EH (cell line): ENCODE data around the gene GPR65.
A peak's percentile ranks its signal among the peaks of the same experiment; 100 is the strongest.
"Not testable (repeated sequence)": the region's sequence is repeated elsewhere in the genome, so short reads cannot be mapped to it uniquely, and the experiment has no call there.

ENCODE experiments used
- DNase-seq: peaks from one replicate; pipeline ENCODE4 v3.0.0-alpha.2; 2015; ENCODE audit warnings: low read depth

Gene GPR65

DNA sequence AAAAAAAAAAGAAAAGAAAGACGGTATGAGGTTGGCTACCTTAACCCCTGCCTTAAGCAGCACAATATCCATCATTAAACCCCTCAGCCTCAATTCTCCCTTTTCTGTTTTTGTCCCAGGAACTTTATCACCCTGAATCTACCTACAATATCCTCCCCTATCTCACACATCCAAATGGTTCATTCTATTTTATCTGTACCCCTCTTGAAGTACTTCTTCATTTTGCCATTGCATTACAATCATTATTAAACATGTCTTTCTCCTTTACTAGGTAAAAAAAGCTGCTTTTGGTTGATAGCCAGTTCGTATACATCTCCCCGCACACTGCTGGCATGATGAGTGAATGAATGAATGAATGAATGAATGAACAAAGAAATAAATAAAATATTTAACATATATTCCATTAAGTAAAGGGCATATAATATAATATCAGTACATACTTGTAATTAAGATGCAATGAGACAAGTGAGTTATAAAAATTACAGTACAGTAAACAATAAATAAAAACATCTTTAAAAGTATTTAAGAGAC is 364 bp upstream of the GPR65 start:
- DNase-seq, result no peak

DNA sequence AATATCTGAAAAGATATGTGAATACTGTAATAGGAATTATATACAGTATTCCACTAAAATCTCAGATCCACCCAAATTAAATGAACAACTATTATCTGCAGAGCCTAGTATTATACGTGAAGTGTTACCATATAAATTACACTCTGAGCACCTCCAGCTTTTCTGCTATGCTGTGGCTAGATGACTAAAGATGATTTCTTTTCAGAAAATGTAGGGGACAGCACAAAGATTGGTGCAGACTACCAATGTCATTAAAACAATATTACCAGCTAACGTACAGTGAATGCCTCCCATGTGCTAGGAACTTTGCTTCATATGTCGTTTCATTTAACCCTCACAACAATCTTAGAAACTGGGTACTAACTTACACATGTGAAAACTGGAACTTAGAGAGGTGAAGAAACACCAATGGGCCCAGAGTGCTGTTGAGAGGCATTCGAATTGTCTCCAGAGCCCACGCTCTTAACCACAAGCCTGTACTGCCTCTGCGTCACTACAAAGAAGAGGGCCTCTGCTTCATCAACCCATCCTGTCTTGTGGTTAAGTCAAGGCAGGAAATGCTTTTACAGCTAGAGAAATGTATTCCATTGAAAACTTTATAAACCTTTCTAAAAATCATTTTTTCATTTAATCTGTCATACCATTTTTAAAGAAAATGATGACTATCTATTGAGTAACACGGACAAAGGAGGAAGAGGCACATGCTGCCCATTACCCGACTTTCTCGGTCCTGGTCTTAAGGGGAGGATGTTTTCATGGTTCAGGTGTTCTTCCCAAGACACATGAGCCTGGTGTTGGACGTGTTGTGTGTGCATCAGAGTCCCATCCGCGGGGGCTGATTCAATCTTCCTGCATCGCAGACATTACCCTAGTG is 1.3 kb downstream of the GPR65 start:
- no peak for DNase-seq

DNA sequence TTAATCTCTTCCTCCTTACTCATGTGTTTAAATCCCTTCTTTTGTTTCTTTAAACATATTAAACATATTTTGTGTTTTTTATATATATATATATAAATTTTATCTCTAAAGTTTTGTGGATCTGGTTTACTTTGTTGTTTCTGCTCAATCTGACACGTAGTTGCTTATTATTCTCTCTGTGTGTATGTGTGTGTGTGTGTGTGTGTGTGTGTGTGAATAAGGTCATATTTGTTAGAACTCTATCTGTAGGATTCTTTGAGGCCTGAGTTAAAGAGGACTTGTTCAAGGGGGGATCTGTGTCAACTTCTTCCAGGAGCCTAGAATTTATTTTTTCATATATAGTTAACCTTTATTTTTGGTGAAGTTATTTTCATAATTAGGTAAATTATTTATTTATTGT is 2.7 kb downstream of the GPR65 start:
- DNase-seq, result no peak

DNA sequence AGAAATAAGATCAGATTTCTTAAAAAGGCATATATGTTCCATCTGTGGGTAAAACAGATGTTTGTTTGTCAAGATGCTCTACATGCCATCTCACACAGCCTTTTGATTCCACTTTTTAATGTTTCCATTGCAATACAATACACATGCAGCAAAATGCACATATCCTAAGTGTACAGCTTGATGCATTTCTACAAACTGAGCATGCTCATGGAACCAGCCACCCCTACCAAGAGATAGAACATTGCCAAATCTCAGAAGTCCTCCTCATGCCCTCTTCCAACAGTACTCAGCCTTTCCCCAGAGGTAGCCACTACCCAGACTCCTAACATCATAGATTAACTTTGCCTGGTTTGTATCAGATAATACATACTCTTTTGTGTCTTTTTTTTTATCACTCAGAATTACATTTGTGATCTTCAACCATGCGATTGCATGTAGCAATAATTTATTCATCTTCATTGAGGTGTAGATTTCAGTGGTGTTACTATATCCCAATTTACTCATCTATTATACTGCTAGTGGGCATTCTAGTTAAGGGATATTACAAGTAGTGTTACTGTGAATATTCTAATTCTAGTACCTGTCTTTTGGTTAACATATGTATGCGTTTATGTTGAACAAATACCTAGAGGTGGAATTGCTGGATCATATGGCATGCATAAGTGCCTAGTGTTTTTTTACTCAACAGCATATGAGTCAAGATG is 3.3 kb downstream of the GPR65 start:
- DNase-seq, result no peak

DNA sequence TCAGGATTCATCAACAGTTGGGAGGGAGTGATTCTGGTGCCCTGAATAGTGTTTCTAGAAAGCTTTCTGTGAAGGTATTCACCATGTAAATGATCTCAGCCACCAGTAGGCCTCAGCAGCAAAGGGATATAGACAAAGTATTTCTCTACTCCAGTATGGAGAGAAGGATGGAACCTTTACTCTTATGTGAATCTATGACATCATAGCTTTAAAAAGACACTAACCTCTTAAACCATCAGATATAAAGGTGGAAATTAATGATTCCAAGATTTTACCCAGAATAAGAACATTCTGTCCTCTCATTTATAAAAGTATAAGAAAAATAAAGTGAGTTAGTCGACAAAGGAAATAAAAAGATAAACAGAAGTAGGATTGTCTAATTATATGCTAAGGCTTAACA is 4.6 kb downstream of the GPR65 start:
- no peak for DNase-seq

DNA sequence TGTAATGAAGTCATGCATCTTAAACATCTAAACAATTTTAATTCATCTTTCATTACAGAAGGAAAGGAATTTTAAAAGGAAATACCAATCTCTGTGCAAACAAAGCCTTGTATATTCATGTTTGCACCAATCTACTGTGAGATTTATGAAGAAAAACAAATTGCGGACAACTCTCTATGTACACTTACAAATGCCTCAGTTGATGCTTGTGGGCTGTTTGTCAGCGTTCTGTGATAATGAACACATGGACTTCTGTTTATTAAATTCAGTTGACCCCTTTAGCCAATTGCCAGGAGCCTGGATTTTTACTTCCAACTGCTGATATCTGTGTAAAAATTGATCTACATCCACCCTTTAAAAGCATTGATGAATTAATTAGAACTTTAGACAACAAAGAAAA is 5.4 kb downstream of the GPR65 start:
- peak; percentile 3 for DNase-seq

DNA sequence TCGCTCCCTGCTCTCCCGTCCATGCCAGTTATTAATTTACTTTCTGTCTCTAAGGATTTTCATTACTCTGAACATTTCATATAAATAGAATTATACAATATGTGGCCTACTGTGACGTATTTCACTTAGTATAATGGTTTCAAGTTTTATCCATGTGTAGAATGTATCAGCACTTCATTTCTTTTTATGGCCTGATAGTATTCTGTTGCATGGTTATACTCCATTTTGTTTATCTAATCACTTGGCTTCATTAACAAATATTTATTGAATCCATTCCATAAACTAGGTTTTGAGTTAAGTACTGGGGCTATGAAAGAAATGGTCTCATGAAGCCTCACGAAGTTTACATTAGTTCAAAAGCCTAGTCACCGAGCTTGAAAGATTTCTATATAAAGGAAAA is 7.6 kb downstream of the GPR65 start:
- no peak for DNase-seq

DNA sequence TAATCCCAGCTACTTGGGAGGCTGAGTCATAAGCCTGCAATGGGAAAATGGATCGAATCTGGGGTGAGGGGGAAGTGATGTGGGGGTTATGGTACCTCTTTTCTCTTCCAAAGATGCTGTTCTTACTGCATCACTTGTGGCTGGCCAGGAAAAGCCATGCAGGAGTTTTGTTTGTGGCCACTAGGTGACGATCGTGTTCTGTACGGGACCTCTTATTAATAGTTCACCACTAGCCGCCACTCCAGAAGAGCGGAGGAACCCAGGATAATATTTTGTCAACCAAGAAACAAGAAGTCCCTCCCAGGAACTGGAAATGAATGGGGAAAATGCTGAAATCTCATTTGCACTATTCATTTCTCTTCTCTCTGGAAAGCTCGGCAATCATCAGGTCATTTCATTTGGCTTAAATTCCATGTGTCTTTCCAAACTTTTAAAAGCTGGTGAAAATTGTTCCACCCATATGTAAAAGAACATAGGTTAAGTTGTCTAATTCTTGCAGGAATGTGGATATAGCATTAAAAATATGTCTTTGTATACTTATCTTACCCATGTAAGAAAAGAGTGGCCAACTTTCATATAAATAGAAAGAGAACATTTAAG is 8.9 kb downstream of the GPR65 start:
- peak; percentile 72 for DNase-seq

DNA sequence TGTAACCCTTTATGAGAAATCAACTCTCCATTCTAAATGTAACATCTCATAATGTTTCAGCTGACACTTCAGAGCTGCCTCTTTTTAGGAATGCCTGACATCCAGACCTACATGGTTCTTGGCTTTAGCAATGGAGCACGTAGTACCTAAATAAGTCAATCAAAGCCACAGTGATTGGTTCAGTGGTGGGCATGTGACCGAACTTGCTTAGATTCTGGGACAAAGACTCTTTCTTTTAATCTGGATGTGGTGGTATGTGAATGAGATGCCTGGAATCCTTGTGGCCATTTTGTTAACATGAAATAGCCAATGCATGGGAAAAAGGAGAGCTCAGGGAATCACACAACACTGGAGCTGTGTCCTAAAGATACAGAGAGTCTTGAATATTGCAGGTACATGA is 11.8 kb downstream of the GPR65 start:
- DNase-seq, result no peak

DNA sequence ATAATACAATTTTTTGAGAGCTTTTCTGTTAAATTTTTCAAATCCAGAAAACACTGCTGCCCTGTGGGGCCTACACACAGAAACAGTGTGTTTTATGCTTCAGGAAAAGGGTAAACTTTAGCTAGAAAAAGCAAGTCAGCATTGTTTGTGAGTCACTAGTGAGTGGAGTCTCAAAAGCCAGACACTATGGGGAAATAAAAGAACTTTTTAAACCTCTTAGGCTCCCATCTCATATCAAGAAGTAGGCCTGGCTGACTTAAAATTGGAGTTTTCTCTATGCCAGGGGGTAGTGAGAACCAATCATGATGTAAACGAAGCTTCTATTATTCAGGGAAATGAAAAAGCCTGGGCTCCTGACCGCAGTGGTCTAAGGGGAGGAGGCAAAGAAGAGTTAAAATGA is 12.6 kb downstream of the GPR65 start:
- DNase-seq, result no peak

DNA sequence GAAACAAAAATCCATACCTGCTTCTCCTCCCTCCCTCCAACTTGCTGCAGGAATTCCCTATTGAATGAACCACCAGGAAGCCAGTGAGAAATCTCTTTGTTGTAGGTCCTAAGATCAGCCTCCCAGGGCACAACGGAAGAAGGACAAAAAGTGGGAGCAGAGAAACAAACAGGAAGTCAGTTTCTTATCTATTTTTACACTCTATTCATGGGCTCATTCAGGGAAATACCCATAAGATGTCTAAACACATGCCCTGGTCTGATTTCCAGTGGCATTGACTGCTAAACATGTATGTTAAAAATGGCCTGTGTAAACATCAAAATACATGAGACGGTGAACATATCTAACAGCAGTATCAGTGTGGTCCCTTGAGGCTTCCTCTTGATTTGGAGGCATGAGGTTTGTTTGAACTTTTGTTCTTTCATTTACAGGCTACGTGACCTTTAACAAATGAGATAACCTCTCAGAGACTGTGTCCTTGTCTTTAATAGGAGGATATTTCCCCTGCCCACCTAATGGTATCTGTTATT is 18.8 kb downstream of the GPR65 start:
- DNase-seq, result no peak

DNA sequence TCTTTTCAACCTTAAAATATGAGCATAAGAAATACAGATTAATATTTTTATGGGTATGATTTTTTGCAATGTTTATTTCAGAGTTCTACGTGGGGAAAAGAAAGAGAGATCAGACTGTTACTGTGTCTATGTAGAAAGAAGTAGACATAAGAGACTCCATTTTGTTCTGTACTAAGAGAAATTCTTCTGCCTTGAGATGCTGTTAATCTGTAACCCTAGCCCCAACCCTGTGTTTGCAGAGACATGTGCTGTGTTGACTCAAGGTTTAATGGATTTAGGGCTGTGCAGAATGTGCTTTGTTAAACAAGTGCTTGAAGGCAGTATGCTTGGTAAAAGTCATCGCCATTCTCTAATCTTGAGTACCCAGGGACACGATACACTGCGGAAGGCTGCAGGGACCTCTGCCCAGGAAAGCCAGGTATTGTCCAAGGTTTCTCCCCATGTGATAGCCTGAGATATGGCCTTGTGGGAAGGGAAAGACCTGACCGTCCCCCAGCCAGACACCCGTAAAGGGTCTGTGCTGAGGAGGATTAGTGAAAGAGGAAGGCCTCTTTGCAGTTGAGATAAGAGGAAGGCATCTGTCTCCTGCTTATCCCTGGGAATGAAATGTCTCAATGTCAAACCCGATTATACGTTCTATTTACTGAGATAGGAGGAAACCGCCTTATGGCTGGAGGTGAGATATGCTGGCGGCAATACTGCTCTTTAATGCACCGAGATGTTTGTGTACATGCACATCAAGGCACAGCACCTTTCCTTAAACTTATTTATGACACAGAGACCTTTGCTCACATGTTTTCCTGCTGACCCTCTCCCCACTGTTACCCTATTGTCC is 19.5 kb downstream of the GPR65 start:
- DNase-seq, result not testable (repeated sequence)

DNA sequence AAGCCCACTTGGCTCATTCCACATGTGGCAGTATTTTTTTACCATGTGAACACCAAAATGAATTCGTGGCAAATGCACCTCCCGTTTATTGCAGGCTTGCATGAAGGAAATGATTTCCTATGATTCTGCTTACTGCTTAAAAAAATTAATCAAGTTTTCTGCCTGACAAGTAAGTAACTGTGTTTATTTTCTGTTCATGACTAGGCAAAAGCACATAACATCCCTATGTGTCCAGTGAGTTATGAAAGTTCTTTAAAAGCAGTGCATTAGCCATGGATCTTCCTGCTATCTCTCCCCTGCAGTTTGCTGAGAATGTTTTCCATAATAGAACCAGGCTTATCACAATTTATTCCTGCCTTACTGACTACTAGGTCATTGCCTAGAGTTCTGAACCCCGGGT is 20.4 kb downstream of the GPR65 start:
- no peak for DNase-seq

DNA sequence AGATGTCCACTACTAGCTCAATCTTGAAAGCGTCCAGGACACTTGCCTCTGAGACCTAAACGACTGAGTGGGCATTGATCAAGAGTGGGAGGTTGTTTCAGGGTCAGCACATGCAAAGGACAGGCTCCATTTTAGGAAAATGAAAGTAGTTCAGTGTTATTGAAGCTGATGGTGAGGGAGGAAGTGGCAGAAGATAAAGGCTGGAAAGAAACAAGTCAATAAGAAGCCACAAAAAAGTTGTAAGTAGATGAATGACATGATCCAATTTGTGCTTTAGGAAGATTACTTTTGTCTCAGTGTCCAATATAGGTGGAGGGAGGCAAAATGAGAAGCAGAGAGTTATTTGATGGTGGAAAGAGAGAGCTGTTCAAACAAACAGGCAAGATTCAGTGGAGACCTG is 22.0 kb downstream of the GPR65 start:
- no peak for DNase-seq

DNA sequence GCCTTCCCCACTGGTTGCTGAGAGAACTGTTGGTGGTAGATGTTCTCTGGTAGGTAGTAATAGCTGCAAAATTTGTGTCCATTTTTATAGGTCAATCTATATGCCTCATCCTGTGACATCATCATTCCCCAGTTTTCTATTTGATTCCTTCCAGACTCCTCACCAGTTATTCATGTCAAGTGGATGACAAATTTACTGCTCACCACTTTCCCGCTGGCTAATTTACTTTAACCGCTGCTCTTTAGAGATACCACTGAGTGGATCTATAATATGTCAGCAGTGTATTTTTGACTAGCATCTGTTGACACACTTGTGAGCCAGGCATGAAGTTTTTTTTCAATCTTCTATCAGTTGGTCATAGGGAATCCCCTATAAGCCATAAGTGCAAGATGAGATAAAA is 24.6 kb downstream of the GPR65 start:
- no peak for DNase-seq

DNA sequence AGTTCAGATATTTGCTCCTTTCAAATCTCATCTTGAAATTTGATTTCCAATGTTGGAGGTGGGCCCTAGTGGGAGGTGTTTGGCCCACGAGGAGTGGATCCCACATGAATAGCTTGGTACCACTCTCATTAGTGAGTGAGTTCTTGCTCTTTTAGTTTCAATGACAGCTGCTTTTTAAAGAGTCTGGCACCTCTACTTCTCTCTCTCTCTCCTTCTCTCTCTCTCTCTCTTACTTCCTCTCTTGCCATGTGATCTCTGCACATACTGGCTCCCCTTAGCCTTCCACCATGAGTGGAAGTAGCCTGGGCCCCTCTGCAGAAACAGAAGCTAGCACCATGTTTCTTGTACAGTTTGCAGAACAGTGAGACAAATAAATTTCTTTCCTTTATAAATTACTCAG is 25.1 kb downstream of the GPR65 start:
- DNase-seq, result no peak

DNA sequence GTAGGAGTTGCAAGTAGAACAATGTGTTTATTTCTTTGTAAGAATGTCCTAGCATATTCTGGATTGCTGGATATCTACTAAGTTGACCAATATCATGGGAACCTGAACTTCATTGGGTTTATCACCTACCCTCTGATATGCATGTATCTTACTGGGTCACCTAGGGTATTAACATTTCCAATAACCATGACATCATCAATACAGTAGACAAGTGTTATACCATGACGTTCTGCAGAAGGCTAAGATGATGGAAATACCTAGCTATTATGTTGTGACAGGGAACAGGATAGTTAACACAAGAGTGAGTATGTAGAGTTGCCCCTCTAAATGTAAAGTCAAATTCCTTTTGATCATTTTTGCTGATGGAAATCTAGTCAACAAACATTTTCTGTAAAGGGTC is 26.0 kb downstream of the GPR65 start:
- no peak for DNase-seq

DNA sequence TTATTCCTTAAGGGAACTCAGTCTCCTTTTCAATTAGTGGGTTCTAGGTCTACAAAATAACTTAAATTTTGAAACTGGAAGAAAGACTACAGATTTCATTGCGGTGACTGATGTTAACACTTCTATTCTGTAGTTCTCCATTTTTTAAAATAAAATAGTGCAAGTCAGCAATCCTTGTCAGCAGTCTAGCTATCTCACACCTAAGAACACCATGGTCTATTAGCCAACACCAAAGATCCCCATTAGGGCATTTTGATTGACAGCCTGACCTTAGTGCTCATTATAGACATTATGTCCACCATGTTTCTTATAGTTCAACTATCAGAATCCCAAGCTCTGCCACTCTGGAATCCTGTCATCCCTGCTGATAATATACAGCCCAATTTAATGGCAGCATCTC is 27.4 kb downstream of the GPR65 start:
- DNase-seq, result no peak

DNA sequence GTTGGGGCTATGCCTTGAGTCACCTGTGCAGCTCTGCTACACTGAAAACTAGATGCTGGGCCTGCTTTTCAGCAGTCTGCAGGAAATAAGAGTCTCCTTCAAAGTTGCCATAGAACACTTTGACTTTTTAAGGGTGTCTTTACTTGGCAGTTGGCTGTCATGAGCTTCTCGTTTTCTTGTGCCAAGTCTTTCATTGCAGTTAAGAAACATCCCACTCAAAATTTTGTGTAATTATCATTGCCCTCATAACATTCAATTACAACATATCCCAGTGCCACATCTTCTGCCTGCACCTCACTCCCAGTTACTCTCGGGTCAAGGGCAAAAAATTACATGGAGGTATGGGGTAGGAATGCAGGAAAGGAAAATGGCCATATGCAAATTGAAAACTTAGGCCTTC is 29.1 kb downstream of the GPR65 start:
- DNase-seq, result no peak

DNA sequence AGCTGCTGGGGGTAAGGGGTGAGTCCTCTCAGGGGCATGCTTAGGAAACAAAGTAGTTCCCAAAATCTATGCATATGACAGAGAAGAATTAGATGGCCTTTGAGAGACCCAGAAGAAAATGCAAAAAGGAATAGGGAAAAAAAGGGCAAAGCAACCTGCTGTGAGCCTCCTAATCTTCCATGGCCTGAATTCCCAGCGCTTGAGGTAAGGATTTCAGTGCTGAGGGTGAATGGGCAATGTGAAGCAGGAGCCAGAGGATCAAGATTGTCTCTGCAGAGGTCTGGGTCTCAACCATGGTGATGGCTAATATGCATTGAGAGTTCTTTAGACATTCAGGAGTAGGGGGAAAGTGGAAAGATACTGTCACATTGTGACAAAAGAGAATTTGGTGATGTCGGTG is 31.5 kb downstream of the GPR65 start:
- DNase-seq, result no peak

DNA sequence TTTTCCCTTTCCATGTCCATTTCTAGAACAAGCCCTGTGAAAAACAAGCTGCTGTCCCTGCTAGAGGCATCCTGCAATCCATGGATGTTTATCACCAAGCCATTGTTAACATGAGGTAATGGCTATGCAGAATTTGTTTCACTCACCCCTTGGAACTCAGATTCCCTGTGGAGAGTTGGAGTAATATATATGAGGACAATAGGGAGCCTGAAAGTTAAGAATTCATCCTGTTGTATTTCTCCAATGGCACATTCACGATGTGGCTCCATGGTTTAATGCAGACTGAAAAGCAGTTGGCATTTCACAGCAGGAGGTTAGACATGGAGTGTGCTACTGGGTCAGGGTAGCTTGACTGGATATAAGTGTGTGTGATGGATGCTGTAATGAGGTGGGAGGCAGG is 32.4 kb downstream of the GPR65 start:
- DNase-seq, result no peak

DNA sequence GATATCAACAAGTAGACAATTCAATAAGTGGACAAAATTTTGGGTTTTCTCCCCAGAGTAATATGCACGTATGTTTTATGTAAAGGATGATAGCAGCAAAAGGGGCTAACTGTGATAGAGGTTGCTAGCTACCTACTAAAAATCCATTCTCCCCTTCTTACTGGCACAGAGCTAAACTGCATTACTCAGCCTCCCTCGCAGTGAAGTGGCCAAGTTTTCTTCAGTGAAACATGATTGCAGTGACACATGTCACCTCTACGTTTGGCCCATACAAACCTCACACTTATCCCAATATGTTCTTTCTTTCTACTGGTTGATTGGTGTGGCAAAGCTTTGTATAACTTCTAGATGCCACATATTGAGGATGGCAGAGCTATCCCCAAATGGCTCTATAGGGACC is 34.3 kb downstream of the GPR65 start:
- no peak for DNase-seq
